ENCODE results near the gene AMH.

GRCh38 chr19:2230033-2230531 is 19.0 kb upstream of the AMH start:
- TF ChIP-seq INSM2 (tag by site-specific recombination; IDR thresholded peaks at IDR 0.05), result no peak
- TF ChIP-seq CTCF (tag by site-specific recombination; IDR thresholded peaks at IDR 0.05), result no peak

Data from HEK293 (cell line).